Body of pancreas (tissue), 4 donors: ENCODE results near the gene ORC2. TPM values are rescaled to one million over a fixed set of nuclear protein-coding genes. Genes with fewer than 3 reads are reported as not detected.
"Not testable (repeated sequence)": the region's sequence is repeated elsewhere in the genome, so short reads cannot be mapped to it uniquely, and the experiment has no call there.

ENCODE experiments used
- ATAC-seq: fragments of 150-250 bp; one replicate; pipeline ENCODE4 v1.9.1; 2016
- DNase-seq, 4 donors: peaks; one replicate each; pipeline ENCODE4 v3.0.0-alpha.2; 2019
- H3K27ac ChIP-seq, 4 donors: fragments of 200-600 bp; sonication (generic); 1 replicate in 3 of 4; 2 replicates in 1 of 4; pipeline versions ENCODE4 v1.5.1 to v1.6.1; 2016 to 2019; ENCODE audit warnings: mild to moderate bottlenecking in 1 of 4, mixed read lengths in 1 of 4, moderate library complexity in 1 of 4
- H3K27me3 ChIP-seq, 2 donors: fragments of 200-600 bp; sonication (generic); one replicate each; pipeline ENCODE4 v1.6.0; 2016; ENCODE audit warnings: mild to moderate bottlenecking in 1 of 2
- H3K36me3 ChIP-seq, 2 donors: fragments of 200-600 bp; sonication (generic); replicated peaks in 1 of 2; 2 replicates each; pipeline ENCODE4 v1.5.1; 2016; ENCODE audit warnings: low read depth in 2 of 2; ENCODE audit not compliant: insufficient read depth in 1 of 2
- H3K4me1 ChIP-seq: fragments of 200-600 bp; sonication (generic); one replicate; pipeline ENCODE4 v1.6.0; 2016
- H3K4me3 ChIP-seq, 2 donors: fragments of 200-600 bp; sonication (generic); 1 replicate in 1 of 2; 2 replicates in 1 of 2; pipeline ENCODE4 v1.5.1; 2016 to 2019
- H3K9me3 ChIP-seq, 3 donors: fragments of 200-600 bp; sonication (generic); 1 replicate in 2 of 3; 2 replicates in 1 of 3; pipeline ENCODE4 v1.5.1; 2016
- POLR2A ChIP-seq, 3 donors: fragments of 450-650 bp; IDR thresholded peaks; one replicate each; pipeline ENCODE4 v1.6.1; 2016; ENCODE audit warnings: antibody characterized with exemption in 3 of 3, mild to moderate bottlenecking in 2 of 3
- WGBS, 2 donors: methylation state at CpG; one replicate each; pipeline ENCODE4 v1.1.5; 2017; 5-methylcytosine and 5-hydroxymethylcytosine counted together
- intact Hi-C: fragments of 100-400 bp; cut with DNase I; formaldehyde crosslinking; loops from one replicate; pipeline ENCODE4 v1.15.1; 2023
- total RNA-seq, 2 donors: library from RNA; depleted of rRNA; stranded (reverse); fragments of >200 nt; gene quantifications; one replicate each; pipeline ENCODE4 v1.1.0, GENCODE V29; 2016
- TF ChIP-seq, protein P1 (sequence below), 7 experiments: fragments of 450-650 bp in 4 of 7; fragments of 200-600 bp in 3 of 7; sonication (generic) in 3 of 7; IDR thresholded peaks; one replicate each; pipeline ENCODE4 v1.5.1; 2016 to 2019; ENCODE audit warnings: antibody characterized with exemption in 7 of 7

Gene ORC2
- total RNA-seq, 2 donors from 2014 or later = 9.2 to 17.1 TPM

DNA sequence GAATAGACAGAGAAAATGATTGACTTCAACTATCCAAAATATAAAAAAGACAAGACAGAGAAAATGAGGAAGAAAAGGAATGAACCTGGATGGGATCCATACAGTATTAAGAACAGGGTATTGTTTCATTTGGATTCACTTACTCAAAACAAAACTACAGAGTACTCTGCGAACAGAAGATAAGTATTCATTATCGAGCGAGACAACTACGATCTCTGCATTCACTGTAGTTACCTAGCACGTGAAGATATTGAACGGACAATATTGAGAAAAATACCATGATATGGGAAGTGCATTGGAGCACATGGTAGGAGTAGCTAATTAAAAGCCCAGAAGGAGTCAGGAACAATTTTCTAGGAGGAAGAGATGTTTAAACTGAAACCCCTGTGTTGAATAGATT lies 1.0 kb upstream of the ORC2 start:
- ATAC-seq (no peak), DNase-seq (no peak)
- Histone ChIP-seq H3K36me3 (no peaks in the 10 kb centered on the region), H3K4me3 (peak overlapping the region in 1 of 2 donors; percentile 71), H3K27me3 (no peaks in the 10 kb centered on the region), H3K27ac (peak overlapping the region in 1 of 4 donors; percentile 87), H3K9me3 (no peaks in the 10 kb centered on the region), H3K4me1 (peaks cover 34% of the 10 kb centered on the region)
- WGBS, 2 donors = 45 to 56% methylated on average over 6 of the region's 6 CpGs
- intact Hi-C loops = no loop called here
- TF ChIP-seq, protein P1, sequence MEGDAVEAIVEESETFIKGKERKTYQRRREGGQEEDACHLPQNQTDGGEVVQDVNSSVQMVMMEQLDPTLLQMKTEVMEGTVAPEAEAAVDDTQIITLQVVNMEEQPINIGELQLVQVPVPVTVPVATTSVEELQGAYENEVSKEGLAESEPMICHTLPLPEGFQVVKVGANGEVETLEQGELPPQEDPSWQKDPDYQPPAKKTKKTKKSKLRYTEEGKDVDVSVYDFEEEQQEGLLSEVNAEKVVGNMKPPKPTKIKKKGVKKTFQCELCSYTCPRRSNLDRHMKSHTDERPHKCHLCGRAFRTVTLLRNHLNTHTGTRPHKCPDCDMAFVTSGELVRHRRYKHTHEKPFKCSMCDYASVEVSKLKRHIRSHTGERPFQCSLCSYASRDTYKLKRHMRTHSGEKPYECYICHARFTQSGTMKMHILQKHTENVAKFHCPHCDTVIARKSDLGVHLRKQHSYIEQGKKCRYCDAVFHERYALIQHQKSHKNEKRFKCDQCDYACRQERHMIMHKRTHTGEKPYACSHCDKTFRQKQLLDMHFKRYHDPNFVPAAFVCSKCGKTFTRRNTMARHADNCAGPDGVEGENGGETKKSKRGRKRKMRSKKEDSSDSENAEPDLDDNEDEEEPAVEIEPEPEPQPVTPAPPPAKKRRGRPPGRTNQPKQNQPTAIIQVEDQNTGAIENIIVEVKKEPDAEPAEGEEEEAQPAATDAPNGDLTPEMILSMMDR (IDR thresholded peaks at IDR 0.05) = no peak
- no peak for TF ChIP-seq POLR2A (IDR thresholded peaks at IDR 0.05)

DNA sequence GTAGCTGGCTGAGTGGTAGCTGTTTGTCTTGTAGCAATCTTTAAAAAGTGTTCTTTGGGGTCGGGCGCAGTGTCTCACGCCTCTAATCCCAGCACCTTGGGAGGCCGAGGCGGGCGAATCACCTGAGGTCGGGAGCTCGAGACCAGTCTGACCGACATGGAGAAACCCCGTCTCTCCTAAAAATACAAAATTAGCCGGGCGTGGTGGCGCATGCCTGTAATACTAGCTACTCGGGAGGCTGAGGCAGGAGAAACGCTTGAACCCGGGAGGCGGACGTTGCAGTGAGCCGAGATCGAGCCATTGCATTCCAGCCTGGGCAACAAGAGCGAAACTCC lies 425 bp upstream of the ORC2 start:
- Histone ChIP-seq H3K4me1 (peaks cover 41% of the 10 kb centered on the region), H3K4me3 (peak overlapping the region; percentile 64 to 71), H3K27ac (peak overlapping the region; percentile 74 to 95 (median 87))
- DNase-seq, intact Hi-C loops, H3K9me3 ChIP-seq, H3K36me3 ChIP-seq, ATAC-seq, H3K27me3 ChIP-seq: not testable (repeated sequence)
- WGBS, 2 donors = 0% methylated on average over 21 of the region's 21 CpGs

DNA sequence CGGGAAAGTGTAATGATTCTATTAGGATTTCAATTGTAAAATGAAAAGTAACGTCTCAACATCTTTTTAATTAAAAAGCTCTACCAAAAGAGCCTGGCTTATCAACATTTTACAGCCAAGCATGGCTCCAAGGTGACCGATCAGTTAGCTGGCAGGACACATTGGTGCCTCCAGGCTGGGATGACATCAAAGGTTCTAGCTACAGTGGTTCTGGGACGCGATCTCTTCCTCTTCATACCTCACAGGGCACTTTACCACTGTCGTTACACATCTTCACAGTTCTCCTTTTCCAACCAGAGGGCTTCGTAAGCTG lies 693 bp downstream of the ORC2 start:
- peak; percentile 2 for ATAC-seq

DNA sequence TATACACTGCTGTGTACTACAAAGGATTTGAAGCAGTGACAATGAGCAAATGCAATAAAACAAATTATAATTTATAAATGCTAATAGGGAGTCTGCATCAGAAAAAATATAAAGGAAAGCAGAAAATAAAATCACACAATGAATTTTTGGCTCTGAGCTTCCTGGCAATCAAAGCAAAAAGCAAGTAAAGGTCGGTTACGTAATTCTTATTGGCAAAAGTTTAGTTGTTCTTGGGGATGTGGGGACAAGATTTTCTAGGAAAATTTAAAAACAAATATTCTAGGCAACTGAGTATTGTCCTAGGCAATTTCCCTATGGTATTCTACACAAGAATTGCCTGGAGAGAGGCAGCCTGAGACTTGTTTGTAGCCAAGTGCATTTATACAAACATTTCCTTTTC lies 1.8 kb downstream of the ORC2 start:
- WGBS, 2 donors = 3 to 7% methylated on average over 2 of the region's 2 CpGs
- TF ChIP-seq, protein P1 (IDR thresholded peaks at IDR 0.05) = no peak
- no peak for TF ChIP-seq POLR2A (IDR thresholded peaks at IDR 0.05)
- no peaks in the 10 kb centered on the region for H3K27me3 ChIP-seq

More for the DNA sequence above, 693 bp downstream of the ORC2 start:
- WGBS, 2 donors = 0 to 3% methylated on average over 5 to 7 of the region's 7 CpGs
- no peak for DNase-seq
- H3K27me3 ChIP-seq = no peaks in the 10 kb centered on the region
- H3K27ac ChIP-seq = peak overlapping the region; percentile 74 to 95 (median 87)
- peak overlapping the region in 1 of 2 donors; percentile 71 for H3K4me3 ChIP-seq
- intact Hi-C loops = no loop called here
- TF ChIP-seq, protein P1 (IDR thresholded peaks at IDR 0.05) = no peak
- no peak for TF ChIP-seq POLR2A (IDR thresholded peaks at IDR 0.05)
- H3K9me3 ChIP-seq = no peaks in the 10 kb centered on the region
- H3K4me1 ChIP-seq = peaks cover 41% of the 10 kb centered on the region
- H3K36me3 ChIP-seq = no peaks in the 10 kb centered on the region

DNA sequence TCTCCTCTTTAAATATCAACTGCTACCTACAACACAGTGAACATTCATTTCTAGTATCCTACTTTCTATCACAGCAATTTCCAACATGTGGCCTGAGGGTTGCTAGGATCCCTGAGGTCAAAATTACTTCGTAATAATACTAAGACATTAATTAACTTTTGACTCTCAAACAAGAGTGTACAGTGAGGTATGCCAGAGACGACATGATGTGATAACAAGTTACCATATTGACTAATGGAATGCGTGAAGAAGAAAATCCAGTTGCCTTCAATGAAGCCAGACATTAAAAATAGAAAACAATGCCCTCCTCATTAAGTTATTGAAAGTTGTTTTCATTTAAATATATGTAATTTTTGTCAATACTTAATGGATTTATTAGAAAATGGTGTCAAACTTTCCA lies 13.1 kb downstream of the ORC2 start:
- no peak for DNase-seq
- no peak for ATAC-seq
- intact Hi-C loops = no loop called here
- Histone ChIP-seq H3K27ac (no peak overlapping the region), H3K4me1 (no peaks in the 10 kb centered on the region), H3K4me3 (no peak overlapping the region), H3K27me3 (no peaks in the 10 kb centered on the region), H3K9me3 (peaks cover 0 to 2% (median 0%) of the 10 kb centered on the region in 3 donors), H3K36me3 (peaks cover 4 to 31% of the 10 kb centered on the region in 2 donors)
- WGBS, 2 donors = 50 to 57% methylated on average over 3 of the region's 3 CpGs
- TF ChIP-seq, protein P1 (IDR thresholded peaks at IDR 0.05) = no peak
- no peak for TF ChIP-seq POLR2A (IDR thresholded peaks at IDR 0.05)

More for the DNA sequence above, 1.8 kb downstream of the ORC2 start:
- ATAC-seq (no peak), DNase-seq (no peak)
- intact Hi-C loops = no loop called here
- no peaks in the 10 kb centered on the region for H3K9me3 ChIP-seq
- peak overlapping the region in 1 of 4 donors; percentile 13 for H3K27ac ChIP-seq
- peaks cover 0 to 6% of the 10 kb centered on the region in 2 donors for H3K36me3 ChIP-seq
- no peak overlapping the region for H3K4me3 ChIP-seq
- H3K4me1 ChIP-seq = peaks cover 41% of the 10 kb centered on the region
